Suppressor macrophage (primary cell): ENCODE data around the gene KHSRP.

Source experiments
- DNase-seq, 4 experiments: peaks; one replicate each; pipeline ENCODE4 v3.0.0-alpha.2; 2020 to 2022

Gene KHSRP

GRCh38 chr19:6384381-6384780, 40.2 kb downstream of the KHSRP start:
- DNase-seq = no peak

- DNase-seq = no peak
These were observed 41.4 kb downstream of the KHSRP start for GRCh38 chr19:6383188-6383587.

GRCh38 chr19:6381030-6381750, 43.4 kb downstream of the KHSRP start:
- DNase-seq = no peak

- no peak for DNase-seq
These were observed 44.9 kb downstream of the KHSRP start for GRCh38 chr19:6379744-6380143.

GRCh38 chr19:6378486-6378885, 46.1 kb downstream of the KHSRP start:
- DNase-seq = no peak

GRCh38 chr19:6378041-6378440, 46.6 kb downstream of the KHSRP start:
- no peak for DNase-seq

- DNase-seq = no peak
These were observed 48.0 kb downstream of the KHSRP start for GRCh38 chr19:6376512-6377190.

GRCh38 chr19:6375411-6376010, 49.1 kb downstream of the KHSRP start, which contains the start of gene PSPN:
Gene PSPN, minus strand, starts transcription at chr19:6375933. Its CDS starts 84 bp downstream, at chr19:6375849.
- no peak for DNase-seq

- DNase-seq = no peak
These were observed 49.8 kb downstream of the KHSRP start for GRCh38 chr19:6374711-6375410.

- DNase-seq = no peak
These were observed 50.4 kb downstream of the KHSRP start for GRCh38 chr19:6374161-6374709.

- DNase-seq = no peak
These were observed 50.9 kb downstream of the KHSRP start for GRCh38 chr19:6373813-6374108.

GRCh38 chr19:6373096-6373812, 51.4 kb downstream of the KHSRP start:
- peak; percentile 98 to 100 (median 100) for DNase-seq

GRCh38 chr19:6372594-6373095, 52.0 kb downstream of the KHSRP start, which contains the start of gene ALKBH7:
Gene ALKBH7, plus strand, starts transcription at chr19:6372794. Its CDS starts 27 bp downstream, at chr19:6372821.
- peak; percentile 99 to 100 (median 100) for DNase-seq

- no peak for DNase-seq
These were observed 60.3 kb downstream of the KHSRP start for GRCh38 chr19:6364353-6364752.
